PC-9 (cell line): ENCODE measurements around the gene SLC8A3. TPM values are rescaled to one million over a fixed set of nuclear protein-coding genes. Genes with fewer than 3 reads are reported as not detected.

Source experiments
- BruUV-seq: library from RNA; stranded (reverse); fragments of 400-500 nt; replicated peaks from 2 replicates; lab custom pipeline; 2021; lab: Mats Ljungman, UMichigan
- CTCF ChIA-PET: fragments of 300-600 bp; sonication (Branson Sonifier 250); formaldehyde crosslinking; loops from one replicate; lab custom pipeline; 2022; ENCODE audit warnings: antibody characterized with exemption; lab: Charles Lee
- POLR2A ChIA-PET: fragments of 300-600 bp; sonication (Branson Sonifier 250); formaldehyde crosslinking; loops from one replicate; lab custom pipeline; 2022; ENCODE audit warnings: antibody characterized with exemption; ENCODE audit not compliant: unreplicated experiment; lab: Charles Lee
- DNase-seq, 2 experiments: peaks; one replicate each; pipeline versions ENCODE4 v3.0.0 to v3.0.0-alpha.2; 2015 to 2022; ENCODE audit warnings: mixed read lengths in 1 of 2
- H2AFZ ChIP-seq: fragments of 200-600 bp; sonication (generic); 2 replicates; pipeline ENCODE4 v1.8.1; 2017; ENCODE audit warnings: antibody characterized with exemption
- H3F3A ChIP-seq: fragments of 200-600 bp; sonication (generic); 2 replicates; pipeline ENCODE4 v1.8.1; 2017; ENCODE audit warnings: antibody characterized with exemption, mild to moderate bottlenecking, low read depth; ENCODE audit not compliant: insufficient read depth
- H3K27ac ChIP-seq: fragments of 200-600 bp; sonication (generic); 2 replicates; pipeline ENCODE4 v1.6.1; 2016; ENCODE audit warnings: mixed run types
- H3K27me3 ChIP-seq: fragments of 200-600 bp; sonication (generic); 2 replicates; pipeline ENCODE4 v1.6.1; 2016; ENCODE audit warnings: low read depth, mixed run types; ENCODE audit not compliant: insufficient read depth
- H3K36me3 ChIP-seq: fragments of 200-600 bp; sonication (generic); 2 replicates; pipeline ENCODE4 v1.6.1; 2016; ENCODE audit warnings: low read depth, mixed run types
- H3K4me1 ChIP-seq: fragments of 200-600 bp; sonication (generic); replicated peaks from 2 replicates; pipeline ENCODE4 v1.6.1; 2016; ENCODE audit warnings: mixed run types; ENCODE audit not compliant: insufficient read depth
- H3K4me2 ChIP-seq: fragments of 200-600 bp; sonication (generic); 2 replicates; pipeline ENCODE4 v1.6.1; 2017; ENCODE audit warnings: mixed run types
- H3K4me3 ChIP-seq: fragments of 200-600 bp; sonication (generic); 2 replicates; pipeline ENCODE4 v1.6.1; 2016; ENCODE audit warnings: mixed run types
- H3K79me2 ChIP-seq: fragments of 200-600 bp; sonication (generic); 2 replicates; pipeline ENCODE4 v1.6.1; 2017; ENCODE audit warnings: low read depth, mixed run types
- H3K9me2 ChIP-seq: fragments of 200-600 bp; sonication (generic); 2 replicates; pipeline ENCODE4 v1.8.1; 2017; ENCODE audit warnings: mild to moderate bottlenecking; ENCODE audit not compliant: insufficient read depth
- H3K9me3 ChIP-seq: fragments of 200-600 bp; sonication (generic); 2 replicates; pipeline ENCODE4 v1.8.1; 2016; ENCODE audit warnings: low read depth; ENCODE audit not compliant: insufficient read depth
- H4K20me1 ChIP-seq: fragments of 200-600 bp; sonication (generic); 2 replicates; pipeline ENCODE4 v1.8.1; 2017; ENCODE audit not compliant: insufficient read depth
- EZH2 ChIP-seq: fragments of 200-600 bp; sonication (generic); IDR thresholded peaks from 2 replicates; pipeline ENCODE4 v1.8.0; 2017; ENCODE audit warnings: antibody characterized with exemption, low read depth
- intact Hi-C: fragments of 100-400 bp; cut with micrococcal nuclease; formaldehyde crosslinking; loops from one replicate; pipeline ENCODE4 v1.10.0; 2022; ENCODE audit not compliant: unreplicated experiment
- total RNA-seq: library from RNA; stranded (reverse); gene quantifications from 2 replicates; pipeline ENCODE4 v1.2.3, GENCODE V29; 2021
- TF ChIP-seq, protein P1 (sequence below): fragments of 200-600 bp; sonication (generic); conservative IDR thresholded peaks from 2 replicates; pipeline ENCODE4 v1.6.1; 2017; ENCODE audit warnings: mixed run types, antibody characterized with exemption, mild to moderate bottlenecking, moderate library complexity

The SLC8A3 gene
- total RNA-seq, 1 experiment from 2014 or later = not detected

- no peaks in the 10 kb centered on the region for H3K9me2 ChIP-seq
- H3K4me2 ChIP-seq = no peak overlapping the region
- intact Hi-C loops = no loop called here
- ChIA-PET CTCF (no interaction called here), POLR2A (no interaction called here)
- TF ChIP-seq, protein P1, sequence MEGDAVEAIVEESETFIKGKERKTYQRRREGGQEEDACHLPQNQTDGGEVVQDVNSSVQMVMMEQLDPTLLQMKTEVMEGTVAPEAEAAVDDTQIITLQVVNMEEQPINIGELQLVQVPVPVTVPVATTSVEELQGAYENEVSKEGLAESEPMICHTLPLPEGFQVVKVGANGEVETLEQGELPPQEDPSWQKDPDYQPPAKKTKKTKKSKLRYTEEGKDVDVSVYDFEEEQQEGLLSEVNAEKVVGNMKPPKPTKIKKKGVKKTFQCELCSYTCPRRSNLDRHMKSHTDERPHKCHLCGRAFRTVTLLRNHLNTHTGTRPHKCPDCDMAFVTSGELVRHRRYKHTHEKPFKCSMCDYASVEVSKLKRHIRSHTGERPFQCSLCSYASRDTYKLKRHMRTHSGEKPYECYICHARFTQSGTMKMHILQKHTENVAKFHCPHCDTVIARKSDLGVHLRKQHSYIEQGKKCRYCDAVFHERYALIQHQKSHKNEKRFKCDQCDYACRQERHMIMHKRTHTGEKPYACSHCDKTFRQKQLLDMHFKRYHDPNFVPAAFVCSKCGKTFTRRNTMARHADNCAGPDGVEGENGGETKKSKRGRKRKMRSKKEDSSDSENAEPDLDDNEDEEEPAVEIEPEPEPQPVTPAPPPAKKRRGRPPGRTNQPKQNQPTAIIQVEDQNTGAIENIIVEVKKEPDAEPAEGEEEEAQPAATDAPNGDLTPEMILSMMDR = no peak
- TF ChIP-seq EZH2 = no peak
- no peak for DNase-seq
- BruUV-seq = no TSS peak
- no peak overlapping the region for H3K27ac ChIP-seq
- no peaks in the 10 kb centered on the region for H3F3A ChIP-seq
- no peaks in the 10 kb centered on the region for H3K79me2 ChIP-seq
- H3K36me3 ChIP-seq = no peaks in the 10 kb centered on the region
- no peak overlapping the region for H3K4me3 ChIP-seq
- no peaks in the 10 kb centered on the region for H3K9me3 ChIP-seq
- no peaks in the 10 kb centered on the region for H4K20me1 ChIP-seq
- no peak overlapping the region for H2AFZ ChIP-seq
- no peaks in the 10 kb centered on the region for H3K4me1 ChIP-seq
- peaks cover 31% of the 10 kb centered on the region for H3K27me3 ChIP-seq
Measured at GRCh38 chr14:70121521-70121920, 67.2 kb downstream of the SLC8A3 start.

- intact Hi-C loops = no loop called here
- POLR2A ChIA-PET = no interaction called here
- Histone ChIP-seq H3F3A (no peaks in the 10 kb centered on the region), H3K4me1 (no peaks in the 10 kb centered on the region), H2AFZ (no peak overlapping the region), H3K9me2 (no peaks in the 10 kb centered on the region), H3K27ac (no peak overlapping the region), H3K36me3 (no peaks in the 10 kb centered on the region), H3K79me2 (no peaks in the 10 kb centered on the region), H3K4me2 (no peak overlapping the region), H4K20me1 (no peaks in the 10 kb centered on the region), H3K27me3 (peaks cover 50% of the 10 kb centered on the region), H3K9me3 (no peaks in the 10 kb centered on the region), H3K4me3 (no peak overlapping the region)
- BruUV-seq = no TSS peak
- TF ChIP-seq, protein P1 = no peak
- no peak for TF ChIP-seq EZH2
- DNase-seq = no peak
- CTCF ChIA-PET = no interaction called here
Measured at GRCh38 chr14:70118064-70118463, 70.7 kb downstream of the SLC8A3 start.

DNA sequence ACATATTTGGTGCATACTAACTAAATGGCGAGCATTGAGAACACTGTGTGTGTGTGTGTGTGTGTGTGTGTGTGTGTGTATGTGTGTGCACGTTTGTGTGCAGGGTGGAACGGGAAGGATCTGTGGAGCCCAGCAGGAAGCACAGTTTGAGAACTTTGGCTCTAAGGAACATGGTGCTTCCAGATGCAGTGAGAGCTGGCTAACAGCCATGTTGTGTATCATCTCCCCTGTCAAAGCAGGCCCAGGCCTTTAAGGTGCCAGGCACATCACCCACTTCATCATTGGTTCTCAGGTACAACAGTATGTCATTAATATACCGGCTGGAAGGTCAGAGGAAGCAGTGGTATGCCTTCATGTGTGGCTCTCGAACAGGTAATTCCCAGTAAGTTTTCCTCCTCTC, 72.5 kb downstream of the SLC8A3 start:
- Histone ChIP-seq H4K20me1 (no peaks in the 10 kb centered on the region), H3K27me3 (peaks cover 68% of the 10 kb centered on the region), H3K36me3 (no peaks in the 10 kb centered on the region), H3K79me2 (no peaks in the 10 kb centered on the region), H3K27ac (no peak overlapping the region), H3F3A (no peaks in the 10 kb centered on the region), H3K4me3 (no peak overlapping the region), H3K4me1 (no peaks in the 10 kb centered on the region), H3K9me2 (no peaks in the 10 kb centered on the region), H3K9me3 (no peaks in the 10 kb centered on the region), H2AFZ (no peak overlapping the region), H3K4me2 (no peak overlapping the region)
- ChIA-PET CTCF (no interaction called here), POLR2A (interaction anchor here (0.6 kb wide), 1 partner anchor 964 kb away, joined by 5 read pairs; no protein-coding TSS in a partner anchor)
- intact Hi-C loops = no loop called here
- TF ChIP-seq, protein P1 = no peak
- no peak for TF ChIP-seq EZH2
- DNase-seq = no peak
- BruUV-seq = no TSS peak
